ENCODE results near the gene PIGBOS1. TPM values are rescaled to one million over a fixed set of nuclear protein-coding genes. Genes with fewer than 3 reads are reported as not detected.

The PIGBOS1 gene
- total RNA-seq = 10.7 and 12.6 TPM in 2 replicates

DNA sequence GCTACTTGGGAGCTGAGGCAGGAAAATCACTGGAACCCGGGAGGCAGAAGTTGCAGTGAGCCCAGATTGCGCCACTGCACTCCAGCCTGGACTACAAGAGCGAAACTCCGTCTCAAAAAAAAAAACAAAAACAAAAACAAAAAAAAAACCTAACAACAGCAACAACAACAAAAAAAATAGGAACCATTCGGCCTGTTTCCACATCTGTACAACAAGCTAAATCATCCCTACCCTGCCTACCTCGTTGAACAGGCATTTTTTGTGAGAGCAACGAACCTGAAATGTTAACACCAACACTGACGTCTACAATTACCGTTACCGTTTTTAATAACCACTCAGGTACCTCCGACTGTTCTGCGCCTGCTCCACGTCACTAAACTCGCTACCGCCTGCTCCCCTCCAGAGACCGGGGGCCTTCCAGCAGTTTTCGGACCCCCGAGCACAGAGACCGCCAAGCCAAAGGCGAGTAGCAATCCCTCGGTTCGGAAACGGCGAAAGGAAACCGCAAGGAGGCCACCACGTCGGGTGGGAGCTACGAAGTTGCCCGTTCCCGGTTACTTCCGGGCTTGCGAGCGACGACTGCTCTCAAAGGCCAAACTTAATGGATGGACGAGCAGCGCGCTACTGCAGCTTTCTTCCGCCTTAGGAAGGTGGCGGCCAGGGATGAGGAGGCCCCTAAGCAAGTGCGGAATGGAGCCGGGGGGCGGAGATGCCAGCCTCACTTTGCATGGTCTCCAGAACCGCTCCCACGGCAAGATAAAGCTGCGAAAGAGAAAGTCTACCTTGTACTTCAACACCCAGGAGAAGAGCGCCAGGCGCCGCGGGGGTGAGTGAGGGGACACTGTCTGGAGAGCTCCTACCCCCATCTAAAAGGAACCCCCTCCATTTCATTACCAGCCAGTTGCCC lies at the start of gene PIGBOS1, which contains the start of gene PIGB:
PIGBOS1 (minus strand) TSS at position 536 of the 907 bp plus-strand sequence. CDS start 1,331 bp downstream, outside the sequence.
PIGB (plus strand) TSS at position 635 of the 907 bp plus-strand sequence; CDS start at position 664, 29 bp downstream.
- no peaks in the 10 kb centered on the region for H3K9me3 Mint-ChIP-seq
- peak; percentile 75 for DNase-seq
- ATAC-seq (ENCODE audit: low read depth) = peak; percentile 86
- H3K4me1 Mint-ChIP-seq = peaks cover 68% of the 10 kb centered on the region
- no peak for TF ChIP-seq CTCF (IDR thresholded peaks at IDR 0.05)
- POLR2A ChIA-PET = interaction anchor here (0.5 to 2.5 kb wide), 15 partner anchors 28 to 1600 kb away, joined by 3 to 34 read pairs (median 5); partner anchors contain the start of genes CCPG1, PIERCE2 and RSL24D1
- peaks cover 41% of the 10 kb centered on the region for H3K36me3 Mint-ChIP-seq (ENCODE audit: low read depth)
- CTCF ChIA-PET = interaction anchor here (0.9 to 1.2 kb wide), 4 partner anchors 89 to 122 kb away, joined by 3 to 6 read pairs (median 4); partner anchors contain the start of genes CCPG1, PIERCE2 and RSL24D1
- intact Hi-C loops (cut with micrococcal nuclease) = loop anchor here (1.0 to 5.0 kb wide), 6 partner anchors 29 to 178 kb away; partner anchors contain the start of genes CCPG1 and PIERCE2
- no peaks in the 10 kb centered on the region for H3K27me3 Mint-ChIP-seq
- peak within 1 kb of the TSS; percentile 99 for H3K4me3 Mint-ChIP-seq
- H3K27ac Mint-ChIP-seq = peak within 1 kb of the TSS; percentile 99

GRCh38 chr15:55366981-55367380 lies 48.1 kb upstream of the PIGBOS1 start:
- ATAC-seq (ENCODE audit: low read depth) (no peak), DNase-seq (no peak)
- no peak for TF ChIP-seq CTCF (IDR thresholded peaks at IDR 0.05)
- intact Hi-C loops (cut with micrococcal nuclease) = no loop called here
- ChIA-PET CTCF (no interaction called here), POLR2A (no interaction called here)
- H3K27me3 Mint-ChIP-seq = no peaks in the 10 kb centered on the region
- H3K9me3 Mint-ChIP-seq = no peaks in the 10 kb centered on the region
- no peaks in the 10 kb centered on the region for H3K4me1 Mint-ChIP-seq
- no peak overlapping the region for H3K27ac Mint-ChIP-seq
- peaks cover 49% of the 10 kb centered on the region for H3K36me3 Mint-ChIP-seq (ENCODE audit: low read depth)
- H3K4me3 Mint-ChIP-seq = no peak overlapping the region

DNA sequence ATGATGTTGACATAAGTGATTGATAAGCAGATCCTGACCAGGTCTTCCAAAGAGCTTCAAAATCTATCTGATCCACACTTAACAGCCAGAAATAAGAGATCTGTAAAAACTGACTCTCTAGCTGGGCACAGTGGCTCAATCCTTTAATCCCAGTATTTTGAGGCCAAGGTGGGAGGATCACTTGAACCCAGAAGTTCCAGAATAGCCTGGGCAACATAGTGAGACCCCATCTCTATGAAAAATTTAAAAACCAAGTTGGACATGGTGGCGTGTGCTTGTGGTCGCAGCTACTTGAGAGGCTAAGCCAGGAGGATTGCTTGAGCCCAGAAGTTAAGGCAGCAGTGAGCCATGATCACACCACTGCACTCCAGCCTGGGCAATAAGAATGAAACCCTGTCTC lies 43.7 kb upstream of the PIGBOS1 start:
- no peaks in the 10 kb centered on the region for H3K4me1 Mint-ChIP-seq
- H3K27ac Mint-ChIP-seq = no peak overlapping the region
- intact Hi-C loops (cut with micrococcal nuclease) = no loop called here
- H3K9me3 Mint-ChIP-seq = no peaks in the 10 kb centered on the region
- ChIA-PET POLR2A (no interaction called here), CTCF (no interaction called here)
- no peak for TF ChIP-seq CTCF (IDR thresholded peaks at IDR 0.05)
- no peak overlapping the region for H3K4me3 Mint-ChIP-seq
- peaks cover 43% of the 10 kb centered on the region for H3K36me3 Mint-ChIP-seq (ENCODE audit: low read depth)
- ATAC-seq (ENCODE audit: low read depth) (no peak), DNase-seq (no peak)
- no peaks in the 10 kb centered on the region for H3K27me3 Mint-ChIP-seq

- ChIA-PET CTCF (no interaction called here), POLR2A (no interaction called here)
- no peaks in the 10 kb centered on the region for H3K27me3 Mint-ChIP-seq
- no peak overlapping the region for H3K27ac Mint-ChIP-seq
- H3K4me1 Mint-ChIP-seq = no peaks in the 10 kb centered on the region
- intact Hi-C loops (cut with micrococcal nuclease) = loop anchor here (2.0 kb wide), 1 partner anchor 48 kb away; the partner anchor contains the start of genes CCPG1 and PIERCE2
- H3K36me3 Mint-ChIP-seq (ENCODE audit: low read depth) = peaks cover 51% of the 10 kb centered on the region
- no peak for TF ChIP-seq CTCF (IDR thresholded peaks at IDR 0.05)
- H3K9me3 Mint-ChIP-seq = no peaks in the 10 kb centered on the region
- ATAC-seq (ENCODE audit: low read depth) (no peak), DNase-seq (no peak)
- no peak overlapping the region for H3K4me3 Mint-ChIP-seq
Observed at GRCh38 chr15:55361048-55361447, 42.1 kb upstream of the PIGBOS1 start.

DNA sequence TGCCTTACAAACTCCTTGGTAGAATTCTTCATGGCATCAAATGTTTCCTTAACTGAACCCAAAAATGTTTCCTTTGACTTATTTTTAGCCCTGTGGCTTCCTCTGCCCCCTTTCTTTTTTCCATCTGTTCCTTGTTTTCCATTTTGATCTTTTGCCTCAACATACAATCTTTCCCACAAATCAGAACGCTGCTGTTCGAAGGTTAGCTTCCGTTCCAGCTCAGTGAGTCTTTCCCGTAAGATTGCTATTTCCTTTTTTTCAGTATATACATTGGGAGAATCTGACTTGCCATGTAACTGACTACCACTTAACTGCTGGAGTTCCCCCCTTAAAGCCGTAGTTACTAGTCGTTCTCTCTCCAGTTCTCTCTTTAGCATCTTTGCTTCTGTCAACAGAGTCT lies 41.3 kb upstream of the PIGBOS1 start:
- H3K27me3 Mint-ChIP-seq = no peaks in the 10 kb centered on the region
- CTCF ChIA-PET = no interaction called here
- DNase-seq (no peak), ATAC-seq (ENCODE audit: low read depth) (no peak)
- no peak overlapping the region for H3K4me3 Mint-ChIP-seq
- H3K36me3 Mint-ChIP-seq (ENCODE audit: low read depth) = peaks cover 58% of the 10 kb centered on the region
- no peaks in the 10 kb centered on the region for H3K9me3 Mint-ChIP-seq
- POLR2A ChIA-PET = no interaction called here
- TF ChIP-seq CTCF (IDR thresholded peaks at IDR 0.05) = no peak
- H3K4me1 Mint-ChIP-seq = no peaks in the 10 kb centered on the region
- intact Hi-C loops (cut with micrococcal nuclease) = loop anchor here (2.0 kb wide), 1 partner anchor 49 kb away; the partner anchor contains the start of genes CCPG1 and PIERCE2
- peak overlapping the region; percentile 36 for H3K27ac Mint-ChIP-seq

Data from activated B cell treated with CpG ODN at 0.5 μM for 24 hours (primary cell).